WTC11 (cell line): Measurements from ENCODE around the gene ZSCAN16. TPM values are rescaled to one million over a fixed set of nuclear protein-coding genes. Genes with fewer than 3 reads are reported as not detected.

Experiments used
- ATAC-seq: fragments of 200-7000 bp; cut with Tn5 transposase; 2 replicates; pipeline ENCODE4 v1.10.0; 2021; ENCODE audit warnings: mild to moderate bottlenecking, moderate library complexity
- CTCF ChIA-PET: fragments of 300-600 bp; sonication (Branson Sonifier 250); formaldehyde crosslinking; loops from one replicate; lab custom pipeline; 2021; ENCODE audit warnings: antibody characterized with exemption; lab: Charles Lee
- POLR2A ChIA-PET: fragments of 350-600 bp; sonication (Branson Sonifier 250); formaldehyde crosslinking; loops from one replicate; lab custom pipeline; 2021; ENCODE audit warnings: antibody characterized with exemption; lab: Charles Lee
- DNase-seq: peaks from one replicate; pipeline ENCODE4 v3.0.0; 2021; ENCODE audit warnings: low spot score
- H3K27ac Mint-ChIP-seq: 2 replicates; pipeline ENCODE4 v1.8.0; 2021; ENCODE audit warnings: mixed read lengths
- H3K27me3 Mint-ChIP-seq: 2 replicates; pipeline ENCODE4 v1.8.0; 2021; ENCODE audit warnings: low read depth, mild to moderate bottlenecking, moderate library complexity, mixed read lengths
- H3K36me3 Mint-ChIP-seq: 2 replicates; pipeline ENCODE4 v1.8.0; 2021; ENCODE audit warnings: mixed read lengths
- H3K4me1 Mint-ChIP-seq: 2 replicates; pipeline ENCODE4 v1.8.0; 2022; ENCODE audit warnings: mixed read lengths
- H3K4me3 Mint-ChIP-seq: 2 replicates; pipeline ENCODE4 v1.8.0; 2021; ENCODE audit warnings: mild to moderate bottlenecking, moderate library complexity, mixed read lengths
- H3K9me3 Mint-ChIP-seq: 2 replicates; pipeline ENCODE4 v1.8.0; 2021; ENCODE audit warnings: mixed read lengths
- E2F1 ChIP-seq: sonication (generic); formaldehyde crosslinking; IDR thresholded peaks from 2 replicates; pipeline ENCODE4 v1.8.0; 2022; ENCODE audit warnings: mild to moderate bottlenecking, missing genetic modification reagents
- FOXP1 ChIP-seq: sonication (generic); formaldehyde crosslinking; IDR thresholded peaks from 2 replicates; pipeline ENCODE4 v1.8.0; 2022; ENCODE audit warnings: missing genetic modification reagents, mild to moderate bottlenecking, moderate library complexity, borderline replicate concordance
- GABPB1 ChIP-seq: sonication (generic); formaldehyde crosslinking; IDR thresholded peaks from 2 replicates; pipeline ENCODE4 v1.8.1; 2023; ENCODE audit warnings: mild to moderate bottlenecking, missing genetic modification reagents
- GTF2I ChIP-seq: fragments of 250-450 bp; sonication (Bioruptor Pico); conservative IDR thresholded peaks from 2 replicates; pipeline ENCODE4 v1.4.0; 2021; ENCODE audit warnings: mild to moderate bottlenecking
- JAZF1 ChIP-seq: fragments of 250-450 bp; sonication (Bioruptor Pico); IDR thresholded peaks from 2 replicates; pipeline ENCODE4 v1.9.0; 2021; ENCODE audit warnings: moderate library complexity, mild to moderate bottlenecking, inconsistent platforms
- JUN ChIP-seq: sonication (generic); formaldehyde crosslinking; IDR thresholded peaks from 2 replicates; pipeline ENCODE4 v1.8.0; 2023; ENCODE audit warnings: mild to moderate bottlenecking, missing genetic modification reagents
- NFE2L1 ChIP-seq: sonication (generic); formaldehyde crosslinking; IDR thresholded peaks from 2 replicates; pipeline ENCODE4 v1.8.1; 2023; ENCODE audit warnings: missing genetic modification reagents
- NR1H2 ChIP-seq: sonication (generic); formaldehyde crosslinking; IDR thresholded peaks from 2 replicates; pipeline ENCODE4 v1.9.0; 2021; ENCODE audit warnings: mild to moderate bottlenecking, moderate library complexity, missing genetic modification reagents
- PREB ChIP-seq: sonication (generic); formaldehyde crosslinking; IDR thresholded peaks from 2 replicates; pipeline ENCODE4 v1.8.1; 2022; ENCODE audit warnings: mild to moderate bottlenecking, missing genetic modification reagents, moderate library complexity, borderline replicate concordance
- PRRX2 ChIP-seq: fragments of 250-450 bp; sonication (Bioruptor Pico); IDR thresholded peaks from 2 replicates; pipeline ENCODE4 v1.8.0; 2021; ENCODE audit warnings: mild to moderate bottlenecking
- SMAD3 ChIP-seq: sonication (generic); formaldehyde crosslinking; IDR thresholded peaks from 2 replicates; pipeline ENCODE4 v1.8.0; 2022; ENCODE audit warnings: missing genetic modification reagents, mild to moderate bottlenecking, borderline replicate concordance
- TP53 ChIP-seq: sonication (generic); formaldehyde crosslinking; IDR thresholded peaks from 2 replicates; pipeline ENCODE4 v1.8.1; 2023; ENCODE audit warnings: mild to moderate bottlenecking, missing genetic modification reagents
- ZNF219 ChIP-seq: sonication (generic); formaldehyde crosslinking; IDR thresholded peaks from 2 replicates; pipeline ENCODE4 v1.8.0; 2023; ENCODE audit warnings: missing genetic modification reagents, mild to moderate bottlenecking, borderline replicate concordance
- ZNF263 ChIP-seq: sonication (generic); formaldehyde crosslinking; IDR thresholded peaks from 2 replicates; pipeline ENCODE4 v1.8.1; 2022; ENCODE audit warnings: low read depth, mild to moderate bottlenecking, moderate library complexity, missing genetic modification reagents
- ZNF396 ChIP-seq: fragments of 250-450 bp; sonication (Bioruptor Pico); IDR thresholded peaks from 2 replicates; pipeline ENCODE4 v1.8.0; 2021; ENCODE audit warnings: mild to moderate bottlenecking, moderate library complexity, borderline replicate concordance
- ZNF416 ChIP-seq: fragments of 250-450 bp; sonication (Bioruptor Pico); IDR thresholded peaks from 2 replicates; pipeline ENCODE4 v1.9.0; 2021; ENCODE audit warnings: mild to moderate bottlenecking, inconsistent platforms
- ZNF423 ChIP-seq: fragments of 250-450 bp; sonication (Bioruptor Pico); IDR thresholded peaks from 2 replicates; pipeline ENCODE4 v2.1.2; 2022; ENCODE audit warnings: mild to moderate bottlenecking, moderate library complexity
- total RNA-seq: library from RNA; stranded (reverse); gene quantifications from 3 replicates; pipeline ENCODE4 v1.2.3, GENCODE V29; 2021
- TF ChIP-seq, protein P1 (sequence below): sonication (generic); formaldehyde crosslinking; IDR thresholded peaks from 2 replicates; pipeline ENCODE4 v1.8.0; 2023; ENCODE audit warnings: missing genetic modification reagents
- TF ChIP-seq, protein P2 (sequence below): sonication (generic); formaldehyde crosslinking; IDR thresholded peaks from 2 replicates; pipeline ENCODE4 v1.8.0; 2022; ENCODE audit warnings: mild to moderate bottlenecking, missing genetic modification reagents
- TF ChIP-seq, protein P3 (sequence below): fragments of 250-450 bp; sonication (Bioruptor Pico); IDR thresholded peaks from 2 replicates; pipeline ENCODE4 v2.1.2; 2022; ENCODE audit warnings: mild to moderate bottlenecking, moderate library complexity
- TF ChIP-seq, protein P4 (sequence below): sonication (generic); formaldehyde crosslinking; IDR thresholded peaks from 2 replicates; pipeline ENCODE4 v1.8.0; 2023; ENCODE audit warnings: mild to moderate bottlenecking, missing genetic modification reagents

The ZSCAN16 gene
- total RNA-seq, 1 experiment from 2014 or later: 7.1 TPM

- TF ChIP-seq ZNF396 (CRISPR knock-in tag): no peak
- 0 out of 2 replicates have a peak, but pooled peaks have one; percentile 42 for TF ChIP-seq FOXP1 (CRISPR knock-in tag)
- no peak for TF ChIP-seq ZNF263 (CRISPR knock-in tag)
- TF ChIP-seq, protein P1, sequence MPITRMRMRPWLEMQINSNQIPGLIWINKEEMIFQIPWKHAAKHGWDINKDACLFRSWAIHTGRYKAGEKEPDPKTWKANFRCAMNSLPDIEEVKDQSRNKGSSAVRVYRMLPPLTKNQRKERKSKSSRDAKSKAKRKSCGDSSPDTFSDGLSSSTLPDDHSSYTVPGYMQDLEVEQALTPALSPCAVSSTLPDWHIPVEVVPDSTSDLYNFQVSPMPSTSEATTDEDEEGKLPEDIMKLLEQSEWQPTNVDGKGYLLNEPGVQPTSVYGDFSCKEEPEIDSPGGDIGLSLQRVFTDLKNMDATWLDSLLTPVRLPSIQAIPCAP (CRISPR knock-in tag): no peak
- TF ChIP-seq, protein P2, sequence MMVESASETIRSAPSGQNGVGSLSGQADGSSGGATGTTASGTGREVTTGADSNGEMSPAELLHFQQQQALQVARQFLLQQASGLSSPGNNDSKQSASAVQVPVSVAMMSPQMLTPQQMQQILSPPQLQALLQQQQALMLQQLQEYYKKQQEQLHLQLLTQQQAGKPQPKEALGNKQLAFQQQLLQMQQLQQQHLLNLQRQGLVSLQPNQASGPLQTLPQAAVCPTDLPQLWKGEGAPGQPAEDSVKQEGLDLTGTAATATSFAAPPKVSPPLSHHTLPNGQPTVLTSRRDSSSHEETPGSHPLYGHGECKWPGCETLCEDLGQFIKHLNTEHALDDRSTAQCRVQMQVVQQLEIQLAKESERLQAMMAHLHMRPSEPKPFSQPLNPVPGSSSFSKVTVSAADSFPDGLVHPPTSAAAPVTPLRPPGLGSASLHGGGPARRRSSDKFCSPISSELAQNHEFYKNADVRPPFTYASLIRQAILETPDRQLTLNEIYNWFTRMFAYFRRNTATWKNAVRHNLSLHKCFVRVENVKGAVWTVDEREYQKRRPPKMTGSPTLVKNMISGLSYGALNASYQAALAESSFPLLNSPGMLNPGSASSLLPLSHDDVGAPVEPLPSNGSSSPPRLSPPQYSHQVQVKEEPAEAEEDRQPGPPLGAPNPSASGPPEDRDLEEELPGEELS: no peak
- TF ChIP-seq, protein P3, sequence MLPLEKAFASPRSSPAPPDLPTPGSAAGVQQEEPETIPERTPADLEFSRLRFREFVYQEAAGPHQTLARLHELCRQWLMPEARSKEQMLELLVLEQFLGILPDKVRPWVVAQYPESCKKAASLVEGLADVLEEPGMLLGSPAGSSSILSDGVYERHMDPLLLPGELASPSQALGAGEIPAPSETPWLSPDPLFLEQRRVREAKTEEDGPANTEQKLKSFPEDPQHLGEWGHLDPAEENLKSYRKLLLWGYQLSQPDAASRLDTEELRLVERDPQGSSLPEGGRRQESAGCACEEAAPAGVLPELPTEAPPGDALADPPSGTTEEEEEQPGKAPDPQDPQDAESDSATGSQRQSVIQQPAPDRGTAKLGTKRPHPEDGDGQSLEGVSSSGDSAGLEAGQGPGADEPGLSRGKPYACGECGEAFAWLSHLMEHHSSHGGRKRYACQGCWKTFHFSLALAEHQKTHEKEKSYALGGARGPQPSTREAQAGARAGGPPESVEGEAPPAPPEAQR (CRISPR knock-in tag): 0 out of 2 replicates have a peak, but pooled peaks have one; percentile 43
- TF ChIP-seq, protein P4, sequence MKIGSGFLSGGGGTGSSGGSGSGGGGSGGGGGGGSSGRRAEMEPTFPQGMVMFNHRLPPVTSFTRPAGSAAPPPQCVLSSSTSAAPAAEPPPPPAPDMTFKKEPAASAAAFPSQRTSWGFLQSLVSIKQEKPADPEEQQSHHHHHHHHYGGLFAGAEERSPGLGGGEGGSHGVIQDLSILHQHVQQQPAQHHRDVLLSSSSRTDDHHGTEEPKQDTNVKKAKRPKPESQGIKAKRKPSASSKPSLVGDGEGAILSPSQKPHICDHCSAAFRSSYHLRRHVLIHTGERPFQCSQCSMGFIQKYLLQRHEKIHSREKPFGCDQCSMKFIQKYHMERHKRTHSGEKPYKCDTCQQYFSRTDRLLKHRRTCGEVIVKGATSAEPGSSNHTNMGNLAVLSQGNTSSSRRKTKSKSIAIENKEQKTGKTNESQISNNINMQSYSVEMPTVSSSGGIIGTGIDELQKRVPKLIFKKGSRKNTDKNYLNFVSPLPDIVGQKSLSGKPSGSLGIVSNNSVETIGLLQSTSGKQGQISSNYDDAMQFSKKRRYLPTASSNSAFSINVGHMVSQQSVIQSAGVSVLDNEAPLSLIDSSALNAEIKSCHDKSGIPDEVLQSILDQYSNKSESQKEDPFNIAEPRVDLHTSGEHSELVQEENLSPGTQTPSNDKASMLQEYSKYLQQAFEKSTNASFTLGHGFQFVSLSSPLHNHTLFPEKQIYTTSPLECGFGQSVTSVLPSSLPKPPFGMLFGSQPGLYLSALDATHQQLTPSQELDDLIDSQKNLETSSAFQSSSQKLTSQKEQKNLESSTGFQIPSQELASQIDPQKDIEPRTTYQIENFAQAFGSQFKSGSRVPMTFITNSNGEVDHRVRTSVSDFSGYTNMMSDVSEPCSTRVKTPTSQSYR (CRISPR knock-in tag): no peak
- TF ChIP-seq ZNF219 (CRISPR knock-in tag): no peak
- TF ChIP-seq SMAD3: no peak
- TF ChIP-seq GABPB1 (CRISPR knock-in tag): peak; percentile 67
- no peak for TF ChIP-seq JUN (CRISPR knock-in tag)
- no peak for TF ChIP-seq NR1H2 (CRISPR knock-in tag)
These were observed 37.1 kb downstream of the ZSCAN16 start (continued) for GRCh38 chr6:28161410-28162079.

DNA sequence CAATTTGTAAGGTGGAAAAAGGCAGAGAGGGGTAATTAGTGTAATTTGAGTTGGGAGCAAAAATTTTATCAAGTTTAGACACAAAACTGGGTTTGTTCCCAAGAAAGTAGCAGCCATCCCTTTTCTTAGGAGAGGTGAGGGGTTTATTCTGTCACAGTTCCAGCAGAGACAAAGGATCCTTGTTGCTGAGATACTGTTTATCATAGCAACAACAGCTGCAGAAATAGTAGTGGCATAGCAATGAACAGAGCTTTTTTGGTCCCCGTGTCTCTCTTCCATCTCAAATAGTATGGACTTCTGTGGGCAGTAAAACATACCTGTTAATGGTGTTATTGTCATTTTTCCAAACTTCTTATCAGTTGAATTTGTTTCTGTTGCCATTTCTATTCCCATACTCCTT is 41.2 kb downstream of the ZSCAN16 start:
- no peak for ATAC-seq
- peaks cover 5% of the 10 kb centered on the region for H3K36me3 Mint-ChIP-seq
- peaks cover 96% of the 10 kb centered on the region for H3K27me3 Mint-ChIP-seq
- H3K9me3 Mint-ChIP-seq: peaks cover 16% of the 10 kb centered on the region
- POLR2A ChIA-PET: no interaction called here
- no peak for DNase-seq
- CTCF ChIA-PET: no interaction called here
- H3K4me3 Mint-ChIP-seq: no peak overlapping the region
- H3K4me1 Mint-ChIP-seq: peaks cover 10% of the 10 kb centered on the region
- TF ChIP-seq E2F1 (CRISPR knock-in tag): no peak
- no peak for TF ChIP-seq ZNF416 (CRISPR knock-in tag)
- TF ChIP-seq PRRX2 (CRISPR knock-in tag): no peak
- no peak for TF ChIP-seq PREB (CRISPR knock-in tag)
- TF ChIP-seq GTF2I: no peak
- TF ChIP-seq NFE2L1: no peak
- TF ChIP-seq JAZF1 (CRISPR knock-in tag): no peak
- no peak for TF ChIP-seq TP53 (CRISPR knock-in tag)
- no peak for TF ChIP-seq ZNF423 (CRISPR knock-in tag)
- no peak overlapping the region for H3K27ac Mint-ChIP-seq
